GM12878 (cell line): Measurements from ENCODE around the gene STX16. TPM values are rescaled to one million over a fixed set of nuclear protein-coding genes. Genes with fewer than 3 reads are reported as not detected.

Experiments
- ATAC-seq: fragments of 200-7000 bp; cut with Tn5 transposase; 3 replicates; pipeline ENCODE4 v1.9.1; 2020; ENCODE audit warnings: mild to moderate bottlenecking, moderate library complexity
- BruUV-seq: library from RNA; stranded (reverse); fragments of 400-500 nt; replicated peaks from 2 replicates; lab custom pipeline; 2021; lab: Mats Ljungman, UMichigan
- CTCF ChIA-PET: fragments of 300-600 bp; sonication (Branson Sonifier 250); formaldehyde crosslinking; extraction: SDS; loops from one replicate; lab custom pipeline; 2021; ENCODE audit warnings: inconsistent platforms; lab: Yijun Ruan, JAX
- POLR2A ChIA-PET: fragments of 350-600 bp; formaldehyde crosslinking; extraction: SDS; loops from one replicate; lab custom pipeline; 2021; ENCODE audit warnings: inconsistent platforms; lab: Charles Lee
- RAD21 ChIA-PET: fragments of 300-600 bp; sonication (Branson Sonifier 250); formaldehyde crosslinking; loops from one replicate; lab custom pipeline; 2023; ENCODE audit warnings: antibody characterized with exemption; ENCODE audit not compliant: unreplicated experiment; lab: Charles Lee
- SMC1A ChIA-PET: fragments of 300-600 bp; sonication (Branson Sonifier 250); formaldehyde crosslinking; loops from one replicate; lab custom pipeline; 2023; ENCODE audit not compliant: unreplicated experiment, uncharacterized antibody; lab: Charles Lee
- DNase-seq: peaks from one replicate; pipeline ENCODE4 v3.0.0-alpha.2; 2011; ENCODE audit warnings: low read depth, low spot score
- FAIRE-seq: peaks from 3 replicates; lab custom pipeline; 2011; peaks lifted over from hg19 to GRCh38; lab: Jason Lieb, UNC
- H2AFZ ChIP-seq: 2 replicates; pipeline ENCODE4 v1.6.0; 2011; ENCODE audit warnings: low read depth, low read length, control low read depth; ENCODE audit not compliant: control insufficient read depth
- H3K27ac ChIP-seq: 2 replicates; pipeline ENCODE4 v1.5.1; 2011; ENCODE audit warnings: control low read depth; ENCODE audit not compliant: control insufficient read depth, insufficient read depth
- H3K27me3 ChIP-seq, 2 experiments: replicated peaks in 1 of 2; 2 replicates each; pipeline versions ENCODE4 v1.6.0 to v1.6.1; 2011; ENCODE audit warnings: low read length in 1 of 2; ENCODE audit not compliant: control insufficient read depth in 2 of 2, insufficient read depth in 2 of 2
- H3K36me3 ChIP-seq, 2 experiments: 2 replicates each; pipeline ENCODE4 v1.5.1; 2011; ENCODE audit warnings: low read length in 1 of 2; ENCODE audit not compliant: control insufficient read depth in 2 of 2, insufficient read depth in 2 of 2
- H3K4me1 ChIP-seq: 2 replicates; pipeline ENCODE4 v1.6.1; 2011; ENCODE audit warnings: mild to moderate bottlenecking, low read length, moderate library complexity, mixed read lengths; ENCODE audit not compliant: control insufficient read depth, insufficient read depth
- H3K4me2 ChIP-seq: 2 replicates; pipeline ENCODE4 v1.6.0; 2011; ENCODE audit warnings: control low read depth; ENCODE audit not compliant: control insufficient read depth, insufficient read depth
- H3K4me3 ChIP-seq: fragments of 200-600 bp; sonication (generic); 2 replicates; pipeline ENCODE4 v1.5.1; 2016
- H3K79me2 ChIP-seq: 2 replicates; pipeline ENCODE4 v1.6.0; 2011; ENCODE audit warnings: low read length; ENCODE audit not compliant: control insufficient read depth, insufficient read depth
- H3K9ac ChIP-seq: 2 replicates; pipeline ENCODE4 v1.8.0; 2011; ENCODE audit warnings: low read length, control low read depth, mixed read lengths; ENCODE audit not compliant: control insufficient read depth, insufficient read depth
- H3K9me3 ChIP-seq: replicated peaks from 3 replicates; pipeline ENCODE4 v1.5.1; 2011; ENCODE audit warnings: mild to moderate bottlenecking, low read length; ENCODE audit not compliant: control insufficient read depth, insufficient read depth
- H4K20me1 ChIP-seq: 2 replicates; pipeline ENCODE4 v1.6.0; 2011; ENCODE audit not compliant: control insufficient read depth, insufficient read depth
- BCL11A ChIP-seq: IDR thresholded peaks from 2 replicates; pipeline ENCODE4 v1.6.1; 2011; ENCODE audit warnings: low read depth, low read length
- CHD1 ChIP-seq: IDR thresholded peaks from 2 replicates; pipeline ENCODE4 v1.6.1; 2012; ENCODE audit warnings: low read depth, low read length, improper control_type of control experiment
- DPF2 ChIP-seq: fragments of 450-650 bp; IDR thresholded peaks from 2 replicates; pipeline ENCODE4 v1.6.1; 2017; ENCODE audit warnings: mild to moderate bottlenecking
- HDAC6 ChIP-seq: fragments of 200-600 bp; sonication (generic); IDR thresholded peaks from one replicate; pipeline ENCODE4 v1.8.0; 2017; ENCODE audit warnings: antibody characterized with exemption; ENCODE audit not compliant: unreplicated experiment
- NKRF ChIP-seq: fragments of 450-650 bp; conservative IDR thresholded peaks from 2 replicates; pipeline ENCODE4 v1.6.1; 2017; ENCODE audit warnings: mild to moderate bottlenecking, moderate library complexity
- RELA ChIP-seq: fragments of 450-650 bp; IDR thresholded peaks from 2 replicates; pipeline ENCODE4 v1.8.0; 2014; ENCODE audit warnings: borderline replicate concordance; ENCODE audit not compliant: partially characterized antibody
- SIN3A ChIP-seq: IDR thresholded peaks from 2 replicates; pipeline ENCODE4 v1.6.1; 2012; ENCODE audit warnings: low read depth, low read length, improper control_type of control experiment
- SKIL ChIP-seq: fragments of 450-650 bp; IDR thresholded peaks from 2 replicates; pipeline ENCODE4 v1.6.1; 2017; ENCODE audit warnings: mild to moderate bottlenecking, low read depth, inconsistent platforms; ENCODE audit not compliant: poor library complexity, severe bottlenecking
- SMAD1 ChIP-seq: fragments of 450-650 bp; IDR thresholded peaks from 2 replicates; pipeline ENCODE4 v1.6.1; 2018; ENCODE audit warnings: mild to moderate bottlenecking, low read depth; ENCODE audit not compliant: partially characterized antibody
- ZBTB11 ChIP-seq: fragments of 450-650 bp; formaldehyde crosslinking; IDR thresholded peaks from 2 replicates; pipeline ENCODE4 v1.5.0; 2022; ENCODE audit warnings: mild to moderate bottlenecking, missing genetic modification characterization
- WGBS: methylation state at CpG from one replicate; pipeline ENCODE4 v1.1.6; 2016; ENCODE audit warnings: low lambda C conversion rate; ENCODE audit not compliant: insufficient replicate concordance, insufficient coverage; ENCODE audit errors: missing lambda C conversion rate; 5-methylcytosine and 5-hydroxymethylcytosine counted together
- in situ Hi-C: fragments of 300-500 bp; cut with MboI; formaldehyde crosslinking; loops from 9 replicates; pipeline ENCODE4 v1.14.3; 2018; ENCODE audit warnings: mixed read lengths
- intact Hi-C: fragments of 100-400 bp; cut with micrococcal nuclease; formaldehyde crosslinking; loops from one replicate; pipeline ENCODE4 v1.14.2; 2022; ENCODE audit not compliant: unreplicated experiment
- polyA plus RNA-seq, 11 experiments: library from polyadenylated mRNA; depleted of rRNA in 4 of 11; unstranded in 6 of 11; stranded (reverse) in 5 of 11; fragments of >200 nt; fragmentation: Nextera tagmentation in 4 of 11; fragmentation: Illumina TruSeq in 1 of 11; extraction: Ambion mirVana in 4 of 11; extraction: Trizol in 1 of 11; gene quantifications; 1 replicate in 1 of 11; 2 replicates in 10 of 11; pipeline versions ENCODE4 v1.2.1 to v1.2.3, GENCODE V29; 2011 to 2016; ENCODE audit warnings: inconsistent platforms in 2 of 11, missing spikeins in 2 of 11, low read depth in 1 of 11
- total RNA-seq, 4 experiments: library from RNA; depleted of rRNA in 3 of 4; stranded (reverse); fragments of >200 nt in 3 of 4; fragmentation: Illumina TruSeq in 1 of 4; extraction: Trizol in 1 of 4; gene quantifications; 2 replicates each; pipeline versions ENCODE4 v1.2.1 to v1.2.3, GENCODE V29; 2013 to 2021

The STX16 gene
- total and polyA plus RNA-seq, 10 of the 15 experiments (the other 5 are each of a cell fraction or from before 2014, with no cell fraction given), result 6.3 to 68.4 (median 35.8) TPM

- H3K36me3 ChIP-seq, result no peaks in the 10 kb centered on the region
- H3K27me3 ChIP-seq, result peaks cover 0 to 4% of the 10 kb centered on the region in 2 experiments
- BruUV-seq, result no TSS peak
- H3K4me1 ChIP-seq, result no peaks in the 10 kb centered on the region
- ATAC-seq, result no peak
- no peaks in the 10 kb centered on the region for H3K9me3 ChIP-seq
- no peak overlapping the region for H3K4me2 ChIP-seq
- in situ Hi-C loops, result no loop called here
- FAIRE-seq, result no peak
- no peaks in the 10 kb centered on the region for H3K79me2 ChIP-seq
- H3K9ac ChIP-seq, result no peak overlapping the region
- H2AFZ ChIP-seq, result no peak overlapping the region
- SMC1A ChIA-PET, result no interaction called here
- POLR2A ChIA-PET, result no interaction called here
- no peaks in the 10 kb centered on the region for H4K20me1 ChIP-seq
- RAD21 ChIA-PET, result no interaction called here
- WGBS, result 26% methylated on average over 16 of the region's 17 CpGs
- no peak overlapping the region for H3K4me3 ChIP-seq
- H3K27ac ChIP-seq, result no peak overlapping the region
- CTCF ChIA-PET, result no interaction called here
- DNase-seq, result no peak
- TF ChIP-seq ZBTB11 (CRISPR knock-in tag), result no peak
- no peak for TF ChIP-seq SMAD1
- TF ChIP-seq SKIL, result no peak
- TF ChIP-seq BCL11A, result no peak
- no peak for TF ChIP-seq NKRF
- no peak for TF ChIP-seq SIN3A
- TF ChIP-seq HDAC6, result no peak
- TF ChIP-seq RELA, result no peak
- TF ChIP-seq CHD1, result no peak
- no peak for TF ChIP-seq DPF2
- TF ChIP-seq, all 136 proteins: peak for 0
- intact Hi-C loops, result no loop called here
Observed at GRCh38 chr20:58608096-58608840, 42.8 kb upstream of the STX16 start.
